PC-3 (cell line): ENCODE data around the gene CBL. TPM values are rescaled to one million over a fixed set of nuclear protein-coding genes. Genes with fewer than 3 reads are reported as not detected.

Source experiments
- ATAC-seq: fragments of 200-7000 bp; cut with Tn5 transposase; 2 replicates; pipeline ENCODE4 v1.9.1; 2020; ENCODE audit warnings: mild to moderate bottlenecking, moderate library complexity
- BruUV-seq: library from RNA; stranded (reverse); fragments of 400-500 nt; replicated peaks from 2 replicates; lab custom pipeline; 2021; lab: Mats Ljungman, UMichigan
- CTCF ChIA-PET: fragments of 300-600 bp; sonication (Branson Sonifier 250); formaldehyde crosslinking; loops from one replicate; lab custom pipeline; 2022; ENCODE audit warnings: antibody characterized with exemption; lab: Charles Lee
- POLR2A ChIA-PET: fragments of 300-600 bp; sonication (Branson Sonifier 250); formaldehyde crosslinking; loops from one replicate; lab custom pipeline; 2022; ENCODE audit warnings: antibody characterized with exemption; ENCODE audit not compliant: unreplicated experiment; lab: Charles Lee
- DNase-seq: peaks from one replicate; pipeline ENCODE4 v3.0.0-alpha.2; 2015
- H2AFZ ChIP-seq: fragments of 300-600 bp; sonication (generic); 2 replicates; pipeline ENCODE4 v1.6.0; 2016; ENCODE audit warnings: antibody characterized with exemption, low read length
- H3F3A ChIP-seq: fragments of 300-600 bp; sonication (generic); one replicate; pipeline ENCODE4 v1.6.0; 2017; ENCODE audit warnings: antibody characterized with exemption, low read length, control low read depth, mild to moderate bottlenecking; ENCODE audit not compliant: unreplicated experiment
- H3K27ac ChIP-seq: fragments of 300-600 bp; sonication (generic); 2 replicates; pipeline ENCODE4 v1.5.1; 2016; ENCODE audit warnings: mild to moderate bottlenecking, low read length
- H3K27me3 ChIP-seq: fragments of 300-600 bp; sonication (generic); 2 replicates; pipeline ENCODE4 v1.6.1; 2016; ENCODE audit warnings: low read length, mixed read lengths
- H3K36me3 ChIP-seq: fragments of 300-600 bp; sonication (generic); 2 replicates; pipeline ENCODE4 v1.6.1; 2016; ENCODE audit warnings: low read depth, mixed run types, low read length, mixed read lengths
- H3K4me1 ChIP-seq: fragments of 300-600 bp; sonication (generic); 2 replicates; pipeline ENCODE4 v1.5.1; 2016; ENCODE audit warnings: low read length; ENCODE audit not compliant: insufficient read depth
- H3K4me2 ChIP-seq: fragments of 300-600 bp; sonication (generic); 2 replicates; pipeline ENCODE4 v1.6.0; 2016; ENCODE audit warnings: low read length
- H3K4me3 ChIP-seq: fragments of 300-600 bp; sonication (generic); 2 replicates; pipeline ENCODE4 v1.5.1; 2016; ENCODE audit warnings: mild to moderate bottlenecking, low read length, mixed read lengths
- H3K79me2 ChIP-seq: fragments of 300-600 bp; sonication (generic); 2 replicates; pipeline ENCODE4 v1.6.1; 2017; ENCODE audit warnings: low read length, mixed read lengths
- H3K9ac ChIP-seq: fragments of 300-600 bp; sonication (generic); 2 replicates; pipeline ENCODE4 v1.6.0; 2016; ENCODE audit warnings: mild to moderate bottlenecking, low read length
- H3K9me2 ChIP-seq: fragments of 300-600 bp; sonication (generic); replicated peaks from 2 replicates; pipeline ENCODE4 v1.6.1; 2016; ENCODE audit warnings: mixed run types, low read length, mixed read lengths
- H3K9me3 ChIP-seq: fragments of 300-600 bp; sonication (generic); 2 replicates; pipeline ENCODE4 v1.6.1; 2016; ENCODE audit warnings: low read length, mixed read lengths
- H4K20me1 ChIP-seq: fragments of 300-600 bp; sonication (generic); 2 replicates; pipeline ENCODE4 v1.6.1; 2016; ENCODE audit warnings: low read length, mixed read lengths
- EZH2 ChIP-seq: fragments of 300-600 bp; sonication (generic); IDR thresholded peaks from one replicate; pipeline ENCODE4 v1.6.1; 2017; ENCODE audit warnings: antibody characterized with exemption, mild to moderate bottlenecking, low read length; ENCODE audit not compliant: unreplicated experiment
- EZH2phosphoT487 ChIP-seq: fragments of 300-600 bp; sonication (generic); IDR thresholded peaks from 2 replicates; pipeline ENCODE4 v1.6.1; 2018; ENCODE audit warnings: mild to moderate bottlenecking, antibody characterized with exemption, low read length, borderline replicate concordance
- intact Hi-C: fragments of 100-400 bp; cut with micrococcal nuclease; formaldehyde crosslinking; loops from 2 replicates; pipeline ENCODE4 v1.9.0; 2023
- total RNA-seq: library from RNA; depleted of rRNA; stranded (reverse); fragments of >200 nt; gene quantifications from 2 replicates; pipeline ENCODE4 v1.2.3, GENCODE V29; 2014
- TF ChIP-seq, protein P1 (sequence below): fragments of 300-600 bp; sonication (generic); conservative IDR thresholded peaks from 2 replicates; pipeline ENCODE4 v1.5.1; 2017; ENCODE audit warnings: antibody characterized with exemption, low read depth, mild to moderate bottlenecking, low read length

CBL gene
- total RNA-seq, 1 experiment from 2014 or later, result 11.4 TPM

DNA sequence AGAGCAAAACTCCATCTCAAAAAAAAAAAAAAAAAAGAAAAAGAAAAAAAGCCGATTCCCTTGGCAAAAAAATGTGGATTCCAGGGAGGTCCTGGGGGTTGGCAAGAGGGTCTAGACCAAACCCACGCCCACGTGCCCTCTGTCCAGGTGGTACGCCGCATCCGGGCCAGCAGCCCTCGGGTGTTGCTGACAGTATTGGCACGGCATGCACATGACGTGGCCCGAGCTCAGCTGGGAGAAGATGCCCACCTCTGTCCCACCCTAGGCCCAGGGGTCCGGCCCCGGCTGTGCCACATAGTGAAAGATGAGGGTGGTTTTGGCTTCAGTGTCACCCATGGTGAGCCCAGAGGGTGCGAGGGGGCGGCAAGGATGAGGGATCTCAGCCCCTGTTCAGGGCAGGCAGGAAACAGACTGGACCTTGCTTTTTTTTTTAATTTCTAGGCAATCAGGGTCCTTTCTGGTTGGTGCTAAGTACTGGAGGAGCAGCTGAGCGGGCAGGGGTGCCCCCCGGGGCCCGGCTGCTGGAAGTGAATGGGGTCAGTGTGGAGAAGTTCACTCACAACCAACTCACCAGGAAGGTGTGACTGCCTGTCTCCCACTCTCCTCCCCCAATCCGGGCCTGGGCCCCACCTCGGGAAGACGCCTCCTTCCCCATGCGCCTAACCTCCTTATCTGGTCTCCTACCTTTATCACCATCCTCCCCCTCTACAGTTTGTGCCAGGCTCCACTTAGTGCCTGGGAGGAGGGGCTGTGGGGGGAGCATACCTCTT, 18.8 kb upstream of the CBL start:
- H3K9me3 ChIP-seq, result no peaks in the 10 kb centered on the region
- intact Hi-C loops, result no loop called here
- DNase-seq, result no peak
- no peaks in the 10 kb centered on the region for H3K79me2 ChIP-seq
- H2AFZ ChIP-seq, result no peak overlapping the region
- ChIA-PET POLR2A (no interaction called here), CTCF (no interaction called here)
- no peaks in the 10 kb centered on the region for H3F3A ChIP-seq
- no peaks in the 10 kb centered on the region for H4K20me1 ChIP-seq
- BruUV-seq, result no TSS peak
- H3K27me3 ChIP-seq, result no peaks in the 10 kb centered on the region
- H3K9ac ChIP-seq, result no peak overlapping the region
- no peak for ATAC-seq
- no peaks in the 10 kb centered on the region for H3K36me3 ChIP-seq
- H3K4me2 ChIP-seq, result no peak overlapping the region
- no peaks in the 10 kb centered on the region for H3K9me2 ChIP-seq
- no peak overlapping the region for H3K27ac ChIP-seq
- peaks cover 19% of the 10 kb centered on the region for H3K4me1 ChIP-seq
- TF ChIP-seq, protein P1, sequence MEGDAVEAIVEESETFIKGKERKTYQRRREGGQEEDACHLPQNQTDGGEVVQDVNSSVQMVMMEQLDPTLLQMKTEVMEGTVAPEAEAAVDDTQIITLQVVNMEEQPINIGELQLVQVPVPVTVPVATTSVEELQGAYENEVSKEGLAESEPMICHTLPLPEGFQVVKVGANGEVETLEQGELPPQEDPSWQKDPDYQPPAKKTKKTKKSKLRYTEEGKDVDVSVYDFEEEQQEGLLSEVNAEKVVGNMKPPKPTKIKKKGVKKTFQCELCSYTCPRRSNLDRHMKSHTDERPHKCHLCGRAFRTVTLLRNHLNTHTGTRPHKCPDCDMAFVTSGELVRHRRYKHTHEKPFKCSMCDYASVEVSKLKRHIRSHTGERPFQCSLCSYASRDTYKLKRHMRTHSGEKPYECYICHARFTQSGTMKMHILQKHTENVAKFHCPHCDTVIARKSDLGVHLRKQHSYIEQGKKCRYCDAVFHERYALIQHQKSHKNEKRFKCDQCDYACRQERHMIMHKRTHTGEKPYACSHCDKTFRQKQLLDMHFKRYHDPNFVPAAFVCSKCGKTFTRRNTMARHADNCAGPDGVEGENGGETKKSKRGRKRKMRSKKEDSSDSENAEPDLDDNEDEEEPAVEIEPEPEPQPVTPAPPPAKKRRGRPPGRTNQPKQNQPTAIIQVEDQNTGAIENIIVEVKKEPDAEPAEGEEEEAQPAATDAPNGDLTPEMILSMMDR, result no peak
- no peak for TF ChIP-seq EZH2
- no peak for TF ChIP-seq EZH2phosphoT487
- no peak overlapping the region for H3K4me3 ChIP-seq

DNA sequence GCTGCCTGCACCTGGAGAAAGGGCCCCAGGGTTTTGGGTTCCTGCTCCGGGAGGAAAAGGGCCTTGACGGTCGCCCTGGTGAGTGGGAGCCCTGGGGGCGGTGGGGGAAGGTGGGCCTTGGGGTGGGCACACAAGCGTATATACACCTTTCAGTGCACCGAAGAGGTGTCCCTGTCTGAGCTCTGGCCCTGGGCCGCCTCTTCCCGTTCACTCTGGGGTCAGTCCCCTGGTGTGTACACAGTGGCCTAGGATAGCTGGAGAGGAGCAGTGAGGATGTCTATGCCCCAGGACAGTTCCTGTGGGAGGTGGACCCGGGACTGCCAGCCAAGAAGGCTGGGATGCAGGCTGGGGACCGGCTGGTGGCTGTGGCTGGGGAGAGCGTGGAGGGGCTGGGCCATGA, 18.1 kb upstream of the CBL start:
- no peaks in the 10 kb centered on the region for H3K9me3 ChIP-seq
- intact Hi-C loops, result no loop called here
- no peak overlapping the region for H2AFZ ChIP-seq
- no peak overlapping the region for H3K27ac ChIP-seq
- POLR2A ChIA-PET, result no interaction called here
- H3F3A ChIP-seq, result no peaks in the 10 kb centered on the region
- TF ChIP-seq, protein P1, result no peak
- no peak for TF ChIP-seq EZH2phosphoT487
- no peak for TF ChIP-seq EZH2
- CTCF ChIA-PET, result no interaction called here
- H3K79me2 ChIP-seq, result no peaks in the 10 kb centered on the region
- no peaks in the 10 kb centered on the region for H4K20me1 ChIP-seq
- no peak overlapping the region for H3K9ac ChIP-seq
- peaks cover 22% of the 10 kb centered on the region for H3K4me1 ChIP-seq
- H3K9me2 ChIP-seq, result no peaks in the 10 kb centered on the region
- BruUV-seq, result no TSS peak
- H3K36me3 ChIP-seq, result no peaks in the 10 kb centered on the region
- DNase-seq, result no peak
- H3K4me3 ChIP-seq, result no peak overlapping the region
- no peak for ATAC-seq
- no peak overlapping the region for H3K4me2 ChIP-seq
- H3K27me3 ChIP-seq, result no peaks in the 10 kb centered on the region

DNA sequence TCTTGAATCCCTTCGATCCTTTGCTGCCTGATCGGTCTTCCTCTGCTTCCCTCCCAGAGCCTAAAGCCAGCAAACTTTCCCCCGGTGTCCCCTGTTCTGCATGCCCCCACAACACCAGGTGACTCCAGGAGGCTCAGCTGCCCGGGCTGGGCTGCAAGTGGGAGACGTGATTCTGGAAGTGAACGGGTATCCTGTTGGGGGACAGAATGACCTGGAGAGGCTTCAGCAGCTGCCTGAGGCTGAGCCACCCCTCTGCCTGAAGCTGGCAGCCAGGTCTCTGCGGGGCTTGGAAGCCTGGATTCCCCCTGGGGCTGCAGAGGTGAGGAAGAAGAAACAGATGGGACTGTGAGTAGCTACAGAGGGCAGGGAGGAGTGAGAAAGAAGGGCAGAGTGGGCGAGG, 17.3 kb upstream of the CBL start:
- no peaks in the 10 kb centered on the region for H3K9me2 ChIP-seq
- no peak overlapping the region for H3K27ac ChIP-seq
- DNase-seq (no peak), ATAC-seq (no peak)
- H3K4me1 ChIP-seq, result peaks cover 23% of the 10 kb centered on the region
- no peaks in the 10 kb centered on the region for H3K36me3 ChIP-seq
- no peaks in the 10 kb centered on the region for H3K9me3 ChIP-seq
- no peak for TF ChIP-seq EZH2
- no peak for TF ChIP-seq EZH2phosphoT487
- TF ChIP-seq, protein P1, result no peak
- ChIA-PET POLR2A (no interaction called here), CTCF (no interaction called here)
- H3F3A ChIP-seq, result no peaks in the 10 kb centered on the region
- H4K20me1 ChIP-seq, result no peaks in the 10 kb centered on the region
- no peak overlapping the region for H3K4me3 ChIP-seq
- no TSS peak for BruUV-seq
- H2AFZ ChIP-seq, result no peak overlapping the region
- intact Hi-C loops, result no loop called here
- no peak overlapping the region for H3K4me2 ChIP-seq
- H3K79me2 ChIP-seq, result no peaks in the 10 kb centered on the region
- no peaks in the 10 kb centered on the region for H3K27me3 ChIP-seq
- H3K9ac ChIP-seq, result no peak overlapping the region
